Measurements from ENCODE around the gene LEMD1.
A peak's percentile ranks its signal among the peaks of the same experiment; 100 is the strongest.

LEMD1 gene

DNA sequence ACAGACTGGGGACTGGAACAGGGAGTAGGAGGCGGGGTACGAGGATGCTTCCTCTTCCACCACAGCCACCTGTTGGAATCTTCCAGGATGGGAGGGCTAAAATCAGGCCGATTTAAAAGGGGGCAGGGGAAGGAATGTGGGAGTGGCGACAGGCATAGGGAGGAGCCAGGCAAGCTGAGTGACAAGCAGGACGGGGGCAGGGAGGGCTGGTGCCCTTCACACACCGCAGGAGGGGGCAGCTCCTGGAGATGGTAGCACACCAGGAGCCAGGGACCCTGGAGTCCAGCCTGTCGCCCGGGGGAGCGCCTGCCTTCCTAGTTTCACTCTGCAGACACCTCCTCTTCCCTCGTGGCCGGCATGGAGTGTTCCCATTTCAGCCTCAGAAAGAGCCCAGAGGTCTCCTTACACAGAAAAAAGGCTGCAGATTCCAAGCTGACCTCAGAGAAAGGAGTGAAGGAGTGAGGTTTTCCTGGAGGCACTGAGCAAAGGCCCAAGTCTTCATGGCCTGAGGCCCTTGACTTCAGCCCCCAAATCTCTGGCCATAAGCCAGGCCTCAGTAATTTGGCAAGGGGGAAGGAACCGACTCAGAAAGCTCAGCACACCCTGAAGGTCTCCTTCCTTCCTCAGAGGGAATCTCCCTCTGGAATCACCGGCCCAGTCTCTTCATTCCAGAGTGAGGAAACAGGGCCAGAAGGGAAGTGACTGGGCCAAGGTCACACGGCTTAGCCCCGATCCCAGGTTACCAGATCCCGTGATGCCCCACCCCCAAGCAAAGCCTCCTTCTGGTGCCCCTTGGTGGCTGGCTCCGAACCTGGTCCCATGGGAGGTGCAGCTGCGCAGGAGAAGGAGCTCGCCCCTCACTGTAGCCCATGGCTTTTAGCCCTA is 25.8 kb upstream of the LEMD1 start:
- Histone ChIP-seq H3K27me3 (ENCODE audit: control insufficient read depth in 5 of 5, insufficient read depth in 4 of 5, low read length in 5 of 5) (peaks cover 26 to 31% (median 30%) of the 10 kb centered on the region in 5 donors), H3K36me3 (ENCODE audit: control insufficient read depth in 5 of 5, insufficient read depth in 5 of 5, low read length in 5 of 5) (no peaks in the 10 kb centered on the region), H3K27ac (ENCODE audit: low read depth, low read length) (no peak overlapping the region), H3K9me3 (ENCODE audit: control insufficient read depth in 5 of 5, low read length in 5 of 5) (no peaks in the 10 kb centered on the region), H3K4me1 (ENCODE audit: control insufficient read depth in 5 of 5, insufficient read depth in 5 of 5, low read length in 5 of 5) (peaks cover 0 to 34% (median 26%) of the 10 kb centered on the region in 5 donors), H3K9ac (ENCODE audit: low read length in 5 of 5) (no peak overlapping the region), H3K4me3 (ENCODE audit: low read depth in 1 of 5, low read length in 5 of 5) (no peak overlapping the region)

DNA sequence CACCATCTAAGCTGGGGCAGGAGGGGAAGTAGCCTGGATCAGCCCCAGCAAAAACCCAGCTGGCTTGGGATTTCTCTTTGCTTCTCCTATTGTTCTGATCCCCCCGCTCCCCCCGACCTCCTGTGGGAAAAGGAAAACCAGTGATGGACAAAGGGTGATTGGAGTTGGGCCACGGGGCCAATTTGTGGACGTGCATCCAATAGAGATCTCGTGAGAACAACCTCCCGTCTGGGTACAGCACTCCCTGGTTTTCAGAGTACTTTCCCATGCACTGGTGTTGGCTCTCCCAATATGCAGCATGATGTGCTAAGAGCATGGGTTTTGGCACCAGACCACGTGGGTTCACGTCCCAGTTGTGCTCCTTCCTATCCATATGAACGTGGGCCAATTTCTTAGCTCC is 25.0 kb upstream of the LEMD1 start:
- no peak overlapping the region for H3K9ac ChIP-seq (ENCODE audit: low read length in 5 of 5)
- no peaks in the 10 kb centered on the region for H3K9me3 ChIP-seq (ENCODE audit: control insufficient read depth in 5 of 5, low read length in 5 of 5)
- no peaks in the 10 kb centered on the region for H3K36me3 ChIP-seq (ENCODE audit: control insufficient read depth in 5 of 5, insufficient read depth in 5 of 5, low read length in 5 of 5)
- peaks cover 18 to 23% (median 21%) of the 10 kb centered on the region in 5 donors for H3K27me3 ChIP-seq (ENCODE audit: control insufficient read depth in 5 of 5, insufficient read depth in 4 of 5, low read length in 5 of 5)
- peaks cover 0 to 36% (median 29%) of the 10 kb centered on the region in 5 donors for H3K4me1 ChIP-seq (ENCODE audit: control insufficient read depth in 5 of 5, insufficient read depth in 5 of 5, low read length in 5 of 5)
- no peak overlapping the region for H3K27ac ChIP-seq (ENCODE audit: low read depth, low read length)
- no peak overlapping the region for H3K4me3 ChIP-seq (ENCODE audit: low read depth in 1 of 5, low read length in 5 of 5)

DNA sequence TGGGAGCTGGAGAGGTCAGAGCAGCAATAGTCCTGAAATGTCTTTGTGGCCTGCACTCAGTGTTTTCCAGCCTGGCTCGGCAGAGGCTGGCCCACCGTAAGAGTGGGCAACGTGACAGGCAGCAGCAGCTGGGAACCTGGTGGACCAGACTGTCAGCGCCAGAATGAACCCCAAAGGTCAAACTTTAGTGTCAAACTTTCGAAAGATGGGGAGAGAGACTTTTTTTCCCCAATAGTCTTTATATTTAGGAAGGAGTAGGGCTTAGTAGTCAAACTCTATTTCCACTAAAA is 23.7 kb upstream of the LEMD1 start:
- no peak overlapping the region for H3K9ac ChIP-seq (ENCODE audit: low read length in 5 of 5)
- no peak overlapping the region for H3K4me3 ChIP-seq (ENCODE audit: low read depth in 1 of 5, low read length in 5 of 5)
- H3K9me3 ChIP-seq (ENCODE audit: control insufficient read depth in 5 of 5, low read length in 5 of 5) = no peaks in the 10 kb centered on the region
- peaks cover 8 to 16% (median 13%) of the 10 kb centered on the region in 5 donors for H3K27me3 ChIP-seq (ENCODE audit: control insufficient read depth in 5 of 5, insufficient read depth in 4 of 5, low read length in 5 of 5)
- no peak overlapping the region for H3K27ac ChIP-seq (ENCODE audit: low read depth, low read length)
- H3K4me1 ChIP-seq (ENCODE audit: control insufficient read depth in 5 of 5, insufficient read depth in 5 of 5, low read length in 5 of 5) = peaks cover 0 to 48% (median 38%) of the 10 kb centered on the region in 5 donors
- H3K36me3 ChIP-seq (ENCODE audit: control insufficient read depth in 5 of 5, insufficient read depth in 5 of 5, low read length in 5 of 5) = no peaks in the 10 kb centered on the region

DNA sequence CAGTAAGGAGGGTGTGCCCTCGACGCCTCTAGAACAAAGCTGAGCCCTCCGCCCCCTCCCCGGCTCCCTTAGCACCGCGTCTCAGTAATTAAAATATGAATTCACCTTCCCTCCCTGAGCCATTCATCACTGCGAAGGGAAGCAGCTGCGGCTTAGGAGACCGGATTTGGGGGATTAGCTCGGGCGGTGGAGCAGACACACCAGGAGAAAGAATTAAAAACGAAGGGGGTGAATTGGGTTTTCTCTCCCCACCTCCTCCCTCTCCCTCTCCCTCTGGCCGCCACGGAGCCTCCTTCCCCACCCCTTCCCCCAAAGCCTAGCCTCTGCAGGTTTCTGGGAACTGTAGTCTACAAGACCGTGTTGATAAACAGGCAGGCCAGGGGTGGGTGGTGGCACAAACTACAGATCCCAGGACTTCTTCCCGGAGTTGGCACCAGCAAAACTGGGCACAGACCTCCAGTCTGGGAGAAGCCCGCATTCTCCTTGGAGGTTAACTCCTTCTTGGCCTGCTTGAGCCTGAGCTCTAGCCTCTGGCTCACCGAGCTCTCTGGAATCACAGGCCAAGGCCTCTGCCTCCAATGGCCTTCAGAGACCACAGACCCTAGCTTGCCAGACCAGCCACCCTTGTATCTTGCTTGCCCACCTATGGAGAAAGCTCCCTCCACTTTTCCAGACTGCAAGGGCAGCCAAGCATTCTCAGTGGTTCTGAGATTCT is 23.2 kb upstream of the LEMD1 start:
- H3K36me3 ChIP-seq (ENCODE audit: control insufficient read depth in 5 of 5, insufficient read depth in 5 of 5, low read length in 5 of 5) = no peaks in the 10 kb centered on the region
- peak overlapping the region; percentile 15 to 70 (median 42) for H3K4me3 ChIP-seq (ENCODE audit: low read depth in 1 of 5, low read length in 5 of 5)
- H3K9ac ChIP-seq (ENCODE audit: low read length in 5 of 5) = peak overlapping the region in 1 of 5 donors; percentile 66
- H3K4me1 ChIP-seq (ENCODE audit: control insufficient read depth in 5 of 5, insufficient read depth in 5 of 5, low read length in 5 of 5) = peaks cover 0 to 53% (median 43%) of the 10 kb centered on the region in 5 donors
- peaks cover 5 to 17% (median 15%) of the 10 kb centered on the region in 5 donors for H3K27me3 ChIP-seq (ENCODE audit: control insufficient read depth in 5 of 5, insufficient read depth in 4 of 5, low read length in 5 of 5)
- no peak overlapping the region for H3K27ac ChIP-seq (ENCODE audit: low read depth, low read length)
- no peaks in the 10 kb centered on the region for H3K9me3 ChIP-seq (ENCODE audit: control insufficient read depth in 5 of 5, low read length in 5 of 5)

DNA sequence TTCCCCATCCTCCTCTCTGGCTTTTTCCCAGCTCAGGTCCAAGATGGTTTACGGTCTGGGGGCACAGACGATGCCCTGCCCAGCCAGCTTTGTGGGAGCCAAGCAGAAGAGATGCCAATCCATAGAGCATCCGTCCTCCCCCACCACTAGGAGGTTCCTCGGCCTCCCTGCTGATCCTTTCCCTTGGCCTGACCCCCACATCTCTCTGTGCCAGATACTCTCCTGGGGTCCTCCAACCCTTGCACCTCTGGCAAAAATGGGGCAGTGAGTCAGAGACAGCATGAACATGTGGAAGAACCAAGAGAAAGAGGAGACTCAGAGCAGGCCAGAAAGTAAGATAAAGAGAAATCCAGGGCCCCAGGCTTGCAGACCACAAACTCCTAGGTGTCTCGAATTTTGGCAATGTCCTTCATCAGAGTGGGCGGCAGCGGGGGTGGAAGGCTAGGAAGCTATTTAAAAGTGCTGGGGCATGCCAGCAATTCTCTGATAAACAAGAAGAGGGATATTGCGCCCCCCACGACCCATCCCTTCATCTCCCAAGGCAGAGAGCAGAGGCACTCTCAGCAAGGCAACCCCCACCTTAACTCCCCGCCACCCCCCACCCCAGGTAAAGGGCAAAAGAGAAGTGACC is 22.6 kb upstream of the LEMD1 start:
- H3K27ac ChIP-seq (ENCODE audit: low read depth, low read length) = no peak overlapping the region

DNA sequence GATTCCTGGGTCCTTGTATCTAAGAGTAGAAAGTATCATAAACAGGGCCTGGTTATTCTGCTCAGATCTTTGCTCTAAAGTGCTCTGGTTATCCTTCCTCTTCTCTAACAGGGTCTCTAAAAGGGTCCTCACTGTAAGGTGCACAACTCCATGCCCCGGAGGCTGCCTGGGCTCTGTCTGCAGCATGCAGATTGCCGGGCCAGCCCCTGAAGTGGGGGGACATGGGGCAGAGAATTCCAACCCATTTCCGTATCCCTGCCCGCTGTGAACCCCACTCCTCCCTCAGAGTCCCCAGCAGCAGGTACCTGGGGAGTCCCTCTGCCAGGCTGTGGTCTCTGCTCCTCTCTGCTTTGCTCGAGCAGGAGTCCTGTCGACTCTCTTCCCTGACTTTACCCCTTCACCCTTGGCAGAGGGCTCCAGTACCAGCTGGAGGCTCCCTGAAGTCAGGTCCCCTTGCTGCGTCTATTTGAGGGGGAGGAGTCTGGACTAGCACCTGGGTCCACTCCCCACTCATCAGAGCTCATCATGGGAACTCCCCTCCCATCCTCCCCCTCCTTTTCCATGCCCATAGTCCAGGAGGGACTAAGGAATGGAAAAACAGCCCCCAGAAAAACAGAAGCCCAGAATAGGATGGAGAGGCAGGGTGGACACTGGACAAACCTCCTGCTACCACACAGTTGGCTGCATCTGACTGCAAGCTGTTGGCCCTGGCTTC is 21.9 kb upstream of the LEMD1 start:
- no peaks in the 10 kb centered on the region for H3K36me3 ChIP-seq (ENCODE audit: control insufficient read depth in 5 of 5, insufficient read depth in 5 of 5, low read length in 5 of 5)
- H3K4me3 ChIP-seq (ENCODE audit: low read depth in 1 of 5, low read length in 5 of 5) = no peak overlapping the region
- peaks cover 6 to 66% (median 53%) of the 10 kb centered on the region in 5 donors for H3K4me1 ChIP-seq (ENCODE audit: control insufficient read depth in 5 of 5, insufficient read depth in 5 of 5, low read length in 5 of 5)
- no peak overlapping the region for H3K9ac ChIP-seq (ENCODE audit: low read length in 5 of 5)
- no peak overlapping the region for H3K27ac ChIP-seq (ENCODE audit: low read depth, low read length)
- no peaks in the 10 kb centered on the region for H3K9me3 ChIP-seq (ENCODE audit: control insufficient read depth in 5 of 5, low read length in 5 of 5)
- H3K27me3 ChIP-seq (ENCODE audit: control insufficient read depth in 5 of 5, insufficient read depth in 4 of 5, low read length in 5 of 5) = peaks cover 5 to 17% (median 13%) of the 10 kb centered on the region in 5 donors

More for the DNA sequence above, 22.6 kb upstream of the LEMD1 start:
- H3K27me3 ChIP-seq (ENCODE audit: control insufficient read depth in 5 of 5, insufficient read depth in 4 of 5, low read length in 5 of 5) = peaks cover 5 to 19% (median 14%) of the 10 kb centered on the region in 5 donors
- peaks cover 1 to 59% (median 46%) of the 10 kb centered on the region in 5 donors for H3K4me1 ChIP-seq (ENCODE audit: control insufficient read depth in 5 of 5, insufficient read depth in 5 of 5, low read length in 5 of 5)
- H3K36me3 ChIP-seq (ENCODE audit: control insufficient read depth in 5 of 5, insufficient read depth in 5 of 5, low read length in 5 of 5) = no peaks in the 10 kb centered on the region
- H3K9ac ChIP-seq (ENCODE audit: low read length in 5 of 5) = peak overlapping the region in 1 of 5 donors; percentile 66
- peak overlapping the region; percentile 15 to 70 (median 42) for H3K4me3 ChIP-seq (ENCODE audit: low read depth in 1 of 5, low read length in 5 of 5)
- H3K9me3 ChIP-seq (ENCODE audit: control insufficient read depth in 5 of 5, low read length in 5 of 5) = no peaks in the 10 kb centered on the region

DNA sequence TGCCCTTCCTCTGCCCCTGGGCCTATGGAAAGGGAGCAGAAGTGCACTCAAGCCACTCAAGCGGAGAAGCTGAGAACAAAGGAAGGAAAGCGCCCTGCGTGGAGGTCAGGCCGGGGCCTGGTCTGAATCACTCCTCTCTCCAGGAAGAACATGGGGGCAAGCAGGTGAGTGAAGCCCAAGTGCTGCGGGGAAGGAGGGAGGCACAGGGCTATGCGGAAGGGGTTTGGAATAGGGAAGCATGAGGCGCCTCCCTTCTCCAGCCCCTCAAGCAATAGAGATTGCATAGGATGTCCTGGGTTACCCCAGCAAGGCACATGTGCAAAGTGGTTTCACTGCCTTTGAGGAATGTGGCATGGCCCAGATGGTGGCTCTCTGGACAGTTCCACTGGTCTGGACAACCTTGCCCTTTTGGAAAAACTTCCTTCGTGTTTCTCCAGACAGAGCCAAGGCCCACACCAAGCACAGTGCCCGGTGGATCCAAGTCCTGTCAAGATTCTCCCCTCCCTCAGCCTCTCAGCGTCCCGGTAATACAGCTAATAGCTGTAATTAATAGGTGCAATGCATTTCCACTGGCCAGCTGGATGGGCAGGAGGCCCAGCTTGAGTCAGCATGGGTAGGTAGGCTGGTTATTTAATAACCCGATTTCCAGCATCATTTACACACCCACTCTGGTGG is 20.3 kb upstream of the LEMD1 start:
- no peaks in the 10 kb centered on the region for H3K36me3 ChIP-seq (ENCODE audit: control insufficient read depth in 5 of 5, insufficient read depth in 5 of 5, low read length in 5 of 5)
- H3K4me1 ChIP-seq (ENCODE audit: control insufficient read depth in 5 of 5, insufficient read depth in 5 of 5, low read length in 5 of 5) = peaks cover 6 to 64% (median 56%) of the 10 kb centered on the region in 5 donors
- no peak overlapping the region for H3K27ac ChIP-seq (ENCODE audit: low read depth, low read length)
- H3K27me3 ChIP-seq (ENCODE audit: control insufficient read depth in 5 of 5, insufficient read depth in 4 of 5, low read length in 5 of 5) = peaks cover 2 to 16% (median 14%) of the 10 kb centered on the region in 5 donors
- H3K4me3 ChIP-seq (ENCODE audit: low read depth in 1 of 5, low read length in 5 of 5) = no peak overlapping the region
- H3K9ac ChIP-seq (ENCODE audit: low read length in 5 of 5) = no peak overlapping the region
- no peaks in the 10 kb centered on the region for H3K9me3 ChIP-seq (ENCODE audit: control insufficient read depth in 5 of 5, low read length in 5 of 5)

DNA sequence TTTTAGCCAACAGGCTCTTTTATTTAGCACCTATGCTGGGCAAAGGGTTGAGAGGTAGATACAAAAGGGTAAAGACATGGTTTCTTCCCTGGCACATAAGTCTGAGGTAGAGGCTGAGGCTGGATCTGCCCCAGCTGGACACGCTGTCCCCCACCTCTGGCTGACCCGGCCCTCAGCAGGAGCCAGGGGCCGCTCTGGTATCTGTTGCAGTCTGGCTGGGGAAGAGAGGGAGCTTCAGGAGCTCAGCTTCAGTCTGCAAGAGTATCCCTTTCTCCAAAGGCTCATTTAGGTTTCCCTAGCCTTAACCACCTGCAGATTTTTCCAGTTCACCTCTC is 19.8 kb upstream of the LEMD1 start:
- no peak overlapping the region for H3K27ac ChIP-seq (ENCODE audit: low read depth, low read length)
- no peaks in the 10 kb centered on the region for H3K36me3 ChIP-seq (ENCODE audit: control insufficient read depth in 5 of 5, insufficient read depth in 5 of 5, low read length in 5 of 5)
- no peaks in the 10 kb centered on the region for H3K9me3 ChIP-seq (ENCODE audit: control insufficient read depth in 5 of 5, low read length in 5 of 5)
- no peak overlapping the region for H3K4me3 ChIP-seq (ENCODE audit: low read depth in 1 of 5, low read length in 5 of 5)
- no peak overlapping the region for H3K9ac ChIP-seq (ENCODE audit: low read length in 5 of 5)
- H3K4me1 ChIP-seq (ENCODE audit: control insufficient read depth in 5 of 5, insufficient read depth in 5 of 5, low read length in 5 of 5) = peaks cover 6 to 62% (median 53%) of the 10 kb centered on the region in 5 donors
- H3K27me3 ChIP-seq (ENCODE audit: control insufficient read depth in 5 of 5, insufficient read depth in 4 of 5, low read length in 5 of 5) = peaks cover 6 to 21% (median 14%) of the 10 kb centered on the region in 5 donors

DNA sequence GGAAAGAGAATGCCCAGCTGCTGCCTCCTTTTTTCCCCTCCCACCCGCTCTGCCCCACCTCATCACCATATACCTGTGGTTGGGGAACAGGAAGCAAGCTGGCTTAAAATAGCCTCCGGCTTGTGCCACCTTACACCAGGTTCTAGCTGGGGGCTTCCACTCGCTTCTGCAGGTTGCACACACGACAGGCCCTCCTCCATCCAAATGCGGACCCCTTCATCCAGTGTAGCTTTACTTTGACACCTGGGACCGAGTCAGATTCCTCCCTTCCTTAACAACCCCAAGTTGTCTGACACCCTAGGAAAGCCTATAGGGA is 19.4 kb upstream of the LEMD1 start:
- Histone ChIP-seq H3K27me3 (ENCODE audit: control insufficient read depth in 5 of 5, insufficient read depth in 4 of 5, low read length in 5 of 5) (peaks cover 6 to 24% (median 14%) of the 10 kb centered on the region in 5 donors), H3K36me3 (ENCODE audit: control insufficient read depth in 5 of 5, insufficient read depth in 5 of 5, low read length in 5 of 5) (no peaks in the 10 kb centered on the region), H3K27ac (ENCODE audit: low read depth, low read length) (no peak overlapping the region), H3K4me3 (ENCODE audit: low read depth in 1 of 5, low read length in 5 of 5) (no peak overlapping the region), H3K9me3 (ENCODE audit: control insufficient read depth in 5 of 5, low read length in 5 of 5) (no peaks in the 10 kb centered on the region), H3K9ac (ENCODE audit: low read length in 5 of 5) (no peak overlapping the region), H3K4me1 (ENCODE audit: control insufficient read depth in 5 of 5, insufficient read depth in 5 of 5, low read length in 5 of 5) (peaks cover 6 to 58% (median 49%) of the 10 kb centered on the region in 5 donors)

Data from subcutaneous abdominal adipose tissue (tissue), 5 donors.